Activated T-helper 1 cell treated with Interleukin-2 at 50 U/mL for 16 hours (primary cell): ENCODE data around the gene CST8.

ENCODE experiments used
- DNase-seq: peaks from one replicate; pipeline ENCODE4 v3.0.0-alpha.2; 2020; ENCODE audit warnings: low read depth

Gene CST8

GRCh38 chr20:23524146-23524545 is 33.2 kb downstream of the CST8 start:
- DNase-seq = no peak

DNA sequence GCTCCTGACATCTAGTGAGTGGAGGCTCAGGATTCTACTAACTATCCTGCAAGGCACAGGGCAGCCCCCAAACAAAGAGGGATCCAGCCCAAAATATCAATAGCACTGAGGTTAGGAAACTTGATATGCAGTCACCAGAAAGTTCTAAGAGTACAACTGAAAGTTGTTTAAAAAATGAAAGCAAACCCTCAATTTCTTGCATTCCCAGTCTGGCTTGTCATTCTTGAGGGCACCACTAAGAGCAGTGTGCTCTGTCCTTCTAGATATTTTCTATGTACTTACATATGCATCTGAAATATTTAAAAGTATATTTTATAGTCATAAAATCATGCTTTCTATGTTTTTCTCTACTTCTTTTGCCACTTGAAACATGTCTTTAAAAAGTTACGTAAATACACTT is 35.9 kb downstream of the CST8 start:
- DNase-seq = no peak

- DNase-seq = no peak
Measured at GRCh38 chr20:23528867-23529431, 38.0 kb downstream of the CST8 start.

DNA sequence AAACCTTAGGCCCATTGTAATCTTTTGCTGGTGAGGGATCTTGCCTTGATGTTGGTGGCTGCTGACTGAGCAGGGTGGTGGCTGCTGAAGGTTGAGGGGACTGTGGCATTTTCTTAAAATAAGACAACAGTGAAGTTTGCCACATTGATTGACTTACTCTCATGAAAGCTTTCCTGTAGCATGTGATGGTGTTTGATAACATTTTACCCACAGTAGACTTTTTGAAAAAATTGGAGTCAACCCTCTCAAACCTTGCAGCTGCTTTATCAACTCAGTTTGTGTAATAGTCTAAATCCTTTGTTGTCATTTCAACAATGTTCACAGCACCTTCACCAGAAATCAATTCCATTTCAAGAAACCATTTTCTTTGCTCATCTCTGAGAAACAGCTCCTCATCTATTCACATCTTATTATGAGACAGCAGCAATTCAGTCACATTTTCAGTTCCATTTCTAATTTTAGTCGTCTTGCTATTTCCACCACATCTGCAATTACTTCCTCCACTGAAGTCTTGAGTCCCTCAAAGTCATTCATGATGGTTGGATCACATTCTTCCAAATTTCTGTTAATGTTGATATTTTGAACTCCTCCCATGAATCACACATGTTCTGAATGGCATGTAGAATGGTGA is 40.1 kb downstream of the CST8 start:
- DNase-seq = no peak

GRCh38 chr20:23532533-23532932 is 41.6 kb downstream of the CST8 start:
- DNase-seq = no peak

DNA sequence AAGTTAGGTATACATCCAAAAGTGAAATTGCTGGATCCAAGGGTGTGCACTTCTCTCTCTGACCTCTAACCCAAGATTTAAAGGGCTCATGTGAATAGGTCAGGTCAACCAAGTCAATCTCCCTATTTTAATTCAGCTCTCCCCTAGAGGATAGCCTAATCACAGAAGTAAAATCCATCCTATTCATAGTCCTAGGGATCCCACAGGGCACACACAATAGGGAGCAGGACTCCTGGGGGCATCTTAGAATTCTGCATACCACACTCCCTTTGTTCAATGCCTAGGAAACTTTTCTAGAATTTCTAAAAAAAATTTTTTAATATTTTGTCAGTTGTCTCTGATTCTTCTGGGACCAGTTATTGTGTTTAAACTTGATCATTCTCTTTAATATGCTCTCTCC is 42.2 kb downstream of the CST8 start:
- DNase-seq = no peak

DNA sequence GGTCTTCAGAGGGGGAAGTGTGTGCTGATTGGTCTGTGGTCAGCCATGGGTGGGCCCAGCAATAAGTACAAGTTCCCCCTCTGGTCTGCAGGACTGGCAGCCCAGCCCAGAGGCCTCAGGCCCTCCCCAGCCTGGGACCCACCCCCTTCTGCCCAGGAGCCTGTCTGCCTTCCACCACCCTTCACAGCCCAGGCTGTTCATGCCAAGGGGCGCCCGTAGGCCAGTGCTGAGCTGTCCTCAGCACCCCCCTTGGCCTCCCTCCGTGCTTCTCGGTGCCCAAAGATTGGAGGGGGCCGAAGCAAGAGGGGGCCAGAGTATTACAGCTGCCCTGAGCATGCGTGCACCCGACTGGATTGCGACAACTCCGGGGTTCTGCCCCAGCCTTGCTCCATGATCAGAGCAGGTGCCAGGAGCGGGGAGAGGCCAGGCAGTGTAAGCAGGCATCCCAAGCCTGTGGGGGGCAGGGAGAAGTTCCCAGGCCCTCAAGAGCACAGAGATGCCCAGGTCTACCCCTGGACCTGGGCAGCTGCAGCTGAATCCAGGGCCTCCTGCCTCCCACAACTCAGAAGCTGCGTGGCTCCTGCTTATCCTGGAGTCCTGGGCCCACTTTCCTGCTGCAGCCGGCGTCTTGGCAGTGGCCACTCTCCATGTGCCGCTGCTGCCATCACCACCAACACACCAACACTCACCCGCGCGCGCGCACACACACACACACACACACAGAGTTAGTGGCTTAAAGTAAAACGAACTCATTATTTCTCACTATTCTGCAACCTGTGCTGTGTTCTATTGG is 44.1 kb downstream of the CST8 start:
- DNase-seq = no peak

DNA sequence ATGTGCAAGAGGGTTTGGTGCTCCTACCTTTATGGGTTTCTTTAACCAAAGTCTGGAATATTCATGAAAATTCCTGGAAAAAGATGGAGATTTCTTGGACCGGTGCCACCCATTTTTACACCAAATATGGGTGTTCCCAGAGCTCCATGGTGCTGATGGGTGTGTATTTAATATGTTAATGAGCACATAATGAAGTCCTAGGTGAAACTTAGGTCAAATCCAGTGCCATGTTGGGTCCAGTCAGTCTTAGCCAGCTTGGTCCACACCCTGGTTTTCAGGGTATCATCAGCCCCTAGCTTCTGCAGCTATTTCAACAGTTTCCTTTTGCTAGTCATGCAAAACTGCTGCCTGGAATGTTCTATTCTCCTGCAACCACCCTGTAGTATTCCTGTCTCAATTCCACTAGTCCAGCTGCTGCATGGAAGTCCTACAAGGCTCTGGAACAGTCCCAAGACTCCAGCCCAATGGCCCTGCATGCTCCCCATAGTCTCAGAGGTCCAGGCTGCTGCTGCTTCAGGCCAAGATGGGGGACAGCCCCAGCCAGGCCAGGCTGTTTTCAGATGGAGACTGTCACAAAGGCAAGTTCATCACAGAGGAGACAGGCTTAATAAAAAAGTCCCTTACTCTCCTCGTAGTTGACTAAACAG is 45.5 kb downstream of the CST8 start:
- DNase-seq = no peak

DNA sequence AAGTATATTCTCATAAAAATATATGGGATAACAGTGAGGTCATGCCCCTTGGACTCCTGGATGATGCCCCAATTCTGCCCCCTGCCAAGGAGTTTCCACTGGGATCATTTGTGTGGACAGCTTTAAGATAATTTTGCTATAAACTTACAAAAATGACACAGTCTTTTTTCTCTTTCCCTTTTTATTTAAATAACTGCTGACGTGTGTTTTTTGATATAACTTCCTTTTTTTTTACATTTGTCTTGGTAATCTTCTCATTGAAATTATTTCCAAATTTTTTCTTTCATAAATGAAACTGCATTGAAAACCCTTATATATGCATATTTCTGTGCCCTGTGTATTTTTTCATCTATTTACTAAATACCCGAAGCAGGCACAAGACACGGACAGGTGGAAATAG is 46.1 kb downstream of the CST8 start:
- DNase-seq = no peak

- DNase-seq = no peak
Measured at GRCh38 chr20:23540624-23541023, 49.7 kb downstream of the CST8 start.

- no peak for DNase-seq
Measured at GRCh38 chr20:23541330-23541729, 50.4 kb downstream of the CST8 start.

DNA sequence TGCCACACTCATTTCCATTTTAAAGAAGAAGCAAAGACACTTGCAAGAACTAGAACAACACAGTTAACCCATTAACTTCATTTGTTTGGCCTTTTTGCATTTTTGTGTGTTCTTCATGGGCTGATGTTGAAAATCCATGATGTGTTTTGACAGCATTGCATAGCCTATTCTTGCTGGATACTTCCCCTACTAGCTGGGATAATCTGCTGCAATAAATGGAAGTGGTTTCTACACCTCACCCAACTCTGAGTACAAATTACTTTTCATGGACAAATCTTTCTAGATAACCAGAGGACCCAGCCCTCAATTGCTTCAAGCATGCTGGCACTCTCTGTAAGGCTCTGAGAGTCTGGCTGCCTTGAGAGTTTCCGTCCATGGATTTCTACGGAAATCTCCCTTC is 50.9 kb downstream of the CST8 start:
- DNase-seq = no peak

GRCh38 chr20:23542801-23543200 is 51.9 kb downstream of the CST8 start:
- no peak for DNase-seq

- no peak for DNase-seq
Measured at GRCh38 chr20:23544133-23544532, 53.2 kb downstream of the CST8 start.
